DND-41 (cell line): ENCODE results near the gene IDI1.

Experiments used
- EZH2 ChIP-seq: IDR thresholded peaks from 3 replicates; pipeline ENCODE4 v1.6.1; 2012; ENCODE audit warnings: borderline replicate concordance, low read depth, mild to moderate bottlenecking, moderate library complexity, low read length, inconsistent platforms; ENCODE audit not compliant: severe bottlenecking
- TF ChIP-seq, protein P1 (sequence below): IDR thresholded peaks from 2 replicates; pipeline ENCODE4 v1.5.1; 2012; ENCODE audit warnings: borderline replicate concordance, low read length, moderate library complexity, mild to moderate bottlenecking; ENCODE audit not compliant: poor library complexity, severe bottlenecking; ENCODE audit errors: extremely low read depth

DNA sequence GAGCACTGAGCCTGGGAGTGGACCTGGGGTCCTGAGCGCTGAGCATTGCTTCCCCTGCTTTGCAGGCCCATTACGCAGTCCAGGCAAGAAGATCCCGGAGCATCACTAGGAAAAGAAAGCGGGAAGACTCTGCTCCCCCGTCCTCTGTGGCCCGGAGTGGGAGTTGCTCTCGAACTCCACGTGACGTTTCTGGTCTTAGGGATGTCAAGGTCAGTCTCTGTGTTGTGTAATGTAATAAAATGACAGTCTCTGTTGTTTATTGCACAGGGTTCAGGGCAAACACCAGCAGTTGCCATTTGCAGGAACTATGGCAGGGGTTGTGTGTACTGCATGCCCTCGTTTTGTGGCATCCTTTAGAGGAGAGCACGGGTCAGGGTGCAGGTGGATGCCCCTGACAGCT is 33.2 kb downstream of the IDI1 start:
- TF ChIP-seq, protein P1, sequence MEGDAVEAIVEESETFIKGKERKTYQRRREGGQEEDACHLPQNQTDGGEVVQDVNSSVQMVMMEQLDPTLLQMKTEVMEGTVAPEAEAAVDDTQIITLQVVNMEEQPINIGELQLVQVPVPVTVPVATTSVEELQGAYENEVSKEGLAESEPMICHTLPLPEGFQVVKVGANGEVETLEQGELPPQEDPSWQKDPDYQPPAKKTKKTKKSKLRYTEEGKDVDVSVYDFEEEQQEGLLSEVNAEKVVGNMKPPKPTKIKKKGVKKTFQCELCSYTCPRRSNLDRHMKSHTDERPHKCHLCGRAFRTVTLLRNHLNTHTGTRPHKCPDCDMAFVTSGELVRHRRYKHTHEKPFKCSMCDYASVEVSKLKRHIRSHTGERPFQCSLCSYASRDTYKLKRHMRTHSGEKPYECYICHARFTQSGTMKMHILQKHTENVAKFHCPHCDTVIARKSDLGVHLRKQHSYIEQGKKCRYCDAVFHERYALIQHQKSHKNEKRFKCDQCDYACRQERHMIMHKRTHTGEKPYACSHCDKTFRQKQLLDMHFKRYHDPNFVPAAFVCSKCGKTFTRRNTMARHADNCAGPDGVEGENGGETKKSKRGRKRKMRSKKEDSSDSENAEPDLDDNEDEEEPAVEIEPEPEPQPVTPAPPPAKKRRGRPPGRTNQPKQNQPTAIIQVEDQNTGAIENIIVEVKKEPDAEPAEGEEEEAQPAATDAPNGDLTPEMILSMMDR: no peak
- TF ChIP-seq EZH2: no peak
